IMR-90 (cell line): ENCODE data around the gene ROR2. TPM values are rescaled to one million over a fixed set of nuclear protein-coding genes. Genes with fewer than 3 reads are reported as not detected.

Experiments used
- ATAC-seq: fragments of 200-7000 bp; cut with Tn5 transposase; 2 replicates; pipeline ENCODE4 v1.9.1; 2020; ENCODE audit warnings: low read depth, mild to moderate bottlenecking, moderate library complexity
- BruUV-seq: library from RNA; stranded (reverse); fragments of 400-500 nt; replicated peaks from 2 replicates; lab custom pipeline; 2021; lab: Mats Ljungman, UMichigan
- CTCF ChIA-PET: fragments of 300-600 bp; formaldehyde crosslinking; extraction: SDS; loops from one replicate; lab custom pipeline; 2021; ENCODE audit warnings: antibody characterized with exemption; lab: Yijun Ruan, JAX
- POLR2A ChIA-PET: fragments of 300-600 bp; sonication (Branson Sonifier 250); formaldehyde crosslinking; loops from one replicate; lab custom pipeline; 2022; ENCODE audit warnings: antibody characterized with exemption; ENCODE audit not compliant: unreplicated experiment; lab: Charles Lee
- DNase-seq: peaks from one replicate; pipeline ENCODE4 v3.0.0; 2013
- H2AFZ ChIP-seq: replicated peaks from 2 replicates; pipeline ENCODE3; 2013; ENCODE audit warnings: low read length, mild to moderate bottlenecking; ENCODE audit not compliant: poor library complexity
- H2AK5ac ChIP-seq: 2 replicates; pipeline ENCODE4 v1.6.1; 2013; ENCODE audit warnings: low read depth, low read length, inconsistent platforms
- H2AK9ac ChIP-seq: replicated peaks from 2 replicates; pipeline ENCODE3; 2013; ENCODE audit warnings: mild to moderate bottlenecking, low read depth, low read length, moderate library complexity; ENCODE audit not compliant: poor library complexity
- H2BK120ac ChIP-seq: 2 replicates; pipeline ENCODE4 v1.6.1; 2013; ENCODE audit warnings: low read depth, low read length, inconsistent platforms
- H2BK15ac ChIP-seq: 3 replicates; pipeline ENCODE4 v1.6.1; 2013; ENCODE audit warnings: low read depth, low read length, inconsistent platforms
- H2BK20ac ChIP-seq: 2 replicates; pipeline ENCODE4 v1.6.1; 2013; ENCODE audit warnings: low read depth, mild to moderate bottlenecking, inconsistent platforms, low read length, moderate library complexity
- H2BK5ac ChIP-seq: 2 replicates; pipeline ENCODE4 v1.6.1; 2013; ENCODE audit warnings: mild to moderate bottlenecking, low read depth, low read length, inconsistent platforms; ENCODE audit not compliant: poor library complexity, severe bottlenecking
- H3K14ac ChIP-seq: replicated peaks from 2 replicates; pipeline ENCODE4 v1.6.1; 2013; ENCODE audit warnings: low read depth, low read length, inconsistent platforms
- H3K18ac ChIP-seq: 2 replicates; pipeline ENCODE4 v1.6.1; 2013; ENCODE audit warnings: low read depth, low read length, control low read depth
- H3K23ac ChIP-seq: 2 replicates; pipeline ENCODE4 v1.6.1; 2013; ENCODE audit warnings: low read depth, low read length, inconsistent platforms
- H3K27ac ChIP-seq: 2 replicates; pipeline ENCODE4 v1.5.1; 2013; ENCODE audit warnings: mild to moderate bottlenecking, control low read depth, low read length; ENCODE audit not compliant: insufficient read depth
- H3K27me3 ChIP-seq: 2 replicates; pipeline ENCODE4 v1.6.1; 2013; ENCODE audit warnings: low read length; ENCODE audit not compliant: control insufficient read depth, insufficient read depth
- H3K36me3 ChIP-seq: 2 replicates; pipeline ENCODE4 v1.6.1; 2013; ENCODE audit warnings: low read length, mixed read lengths; ENCODE audit not compliant: control insufficient read depth, insufficient read depth
- H3K4ac ChIP-seq: 2 replicates; pipeline ENCODE4 v1.6.1; 2013; ENCODE audit warnings: low read depth, low read length, inconsistent platforms
- H3K4me1 ChIP-seq: 2 replicates; pipeline ENCODE4 v1.6.1; 2013; ENCODE audit warnings: low read length, mixed read lengths; ENCODE audit not compliant: control insufficient read depth, insufficient read depth
- H3K4me2 ChIP-seq: 2 replicates; pipeline ENCODE4 v1.6.1; 2013; ENCODE audit warnings: low read depth, mild to moderate bottlenecking, control low read depth, low read length, moderate library complexity
- H3K4me3 ChIP-seq: 2 replicates; pipeline ENCODE4 v1.5.1; 2013; ENCODE audit warnings: low read depth, mild to moderate bottlenecking, control low read depth, low read length, moderate library complexity; ENCODE audit not compliant: insufficient read depth
- H3K56ac ChIP-seq: 2 replicates; pipeline ENCODE4 v1.6.1; 2013; ENCODE audit warnings: low read length, inconsistent platforms; ENCODE audit not compliant: insufficient read depth; ENCODE audit errors: extremely low read depth
- H3K79me1 ChIP-seq, 2 experiments: 2 replicates each; pipeline ENCODE4 v1.6.1; 2013; ENCODE audit warnings: low read length in 2 of 2, inconsistent platforms in 1 of 2, low read depth in 1 of 2
- H3K9ac ChIP-seq: 2 replicates; pipeline ENCODE4 v1.6.1; 2013; ENCODE audit warnings: low read depth, low read length, control low read depth
- H3K9me1 ChIP-seq: 2 replicates; pipeline ENCODE4 v1.6.1; 2013; ENCODE audit warnings: low read length, inconsistent platforms; ENCODE audit not compliant: insufficient read depth
- H3K9me3 ChIP-seq: 2 replicates; pipeline ENCODE4 v1.6.1; 2013; ENCODE audit warnings: low read length; ENCODE audit not compliant: control insufficient read depth, insufficient read depth
- H4K20me1 ChIP-seq: 2 replicates; pipeline ENCODE4 v1.6.1; 2013; ENCODE audit warnings: low read length, inconsistent platforms; ENCODE audit not compliant: insufficient read depth
- H4K5ac ChIP-seq: 2 replicates; pipeline ENCODE4 v1.6.1; 2013; ENCODE audit warnings: mild to moderate bottlenecking, low read depth, low read length, control low read depth
- H4K8ac ChIP-seq, 2 experiments: 2 replicates each; pipeline ENCODE4 v1.6.1; 2013; ENCODE audit warnings: low read depth in 2 of 2, low read length in 2 of 2, control low read depth in 1 of 2, inconsistent platforms in 1 of 2
- H4K91ac ChIP-seq: 2 replicates; pipeline ENCODE4 v1.6.1; 2013; ENCODE audit warnings: low read depth, low read length, inconsistent platforms; ENCODE audit not compliant: insufficient read depth
- BHLHE40 ChIP-seq: fragments of 150-350 bp; IDR thresholded peaks from 2 replicates; pipeline ENCODE4 v1.6.1; 2016; ENCODE audit warnings: mild to moderate bottlenecking, low read depth, low read length
- CHD1 ChIP-seq: IDR thresholded peaks from 2 replicates; pipeline ENCODE4 v1.6.1; 2012; ENCODE audit warnings: low read depth, low read length, improper control_type of control experiment
- ELK1 ChIP-seq: fragments of 150-350 bp; IDR thresholded peaks from 2 replicates; pipeline ENCODE4 v1.6.1; 2016; ENCODE audit warnings: low read depth, mild to moderate bottlenecking, low read length, moderate library complexity, borderline replicate concordance
- MAFK ChIP-seq: IDR thresholded peaks from 2 replicates; pipeline ENCODE4 v1.6.1; 2012; ENCODE audit warnings: low read depth, low read length, improper control_type of control experiment
- MAZ ChIP-seq: IDR thresholded peaks from 2 replicates; pipeline ENCODE4 v1.6.1; 2012; ENCODE audit warnings: low read depth, mild to moderate bottlenecking, low read length, improper control_type of control experiment, moderate library complexity, borderline replicate concordance
- MXI1 ChIP-seq: IDR thresholded peaks from 2 replicates; pipeline ENCODE4 v1.6.1; 2012; ENCODE audit warnings: low read depth, mild to moderate bottlenecking, low read length, moderate library complexity, borderline replicate concordance
- POLR2A ChIP-seq: IDR thresholded peaks from 2 replicates; pipeline ENCODE4 v1.6.1; 2012; ENCODE audit warnings: mild to moderate bottlenecking, low read depth, low read length
- RAD21 ChIP-seq: IDR thresholded peaks from 2 replicates; pipeline ENCODE4 v1.6.1; 2012; ENCODE audit warnings: low read length, improper control_type of control experiment
- RCOR1 ChIP-seq: IDR thresholded peaks from 2 replicates; pipeline ENCODE4 v1.6.1; 2012; ENCODE audit warnings: mild to moderate bottlenecking, low read length, improper control_type of control experiment; ENCODE audit not compliant: insufficient replicate concordance
- RFX5 ChIP-seq: IDR thresholded peaks from 2 replicates; pipeline ENCODE4 v1.8.0; 2012; ENCODE audit warnings: low read depth, mild to moderate bottlenecking, low read length, moderate library complexity
- USF2 ChIP-seq: fragments of 150-350 bp; IDR thresholded peaks from 2 replicates; pipeline ENCODE4 v1.6.1; 2017; ENCODE audit warnings: mild to moderate bottlenecking, antibody characterized with exemption, low read length, low read depth
- WGBS, 2 experiments: methylation state at CpG; one replicate each; pipeline versions ENCODE4 v1.1.5 to v1.1.7; 2013; ENCODE audit warnings: missing lambda C conversion rate in 2 of 2; ENCODE audit not compliant: insufficient read length in 1 of 2; ENCODE audit errors: extremely low coverage in 2 of 2; 5-methylcytosine and 5-hydroxymethylcytosine counted together
- dilution Hi-C: fragments of 300-500 bp; cut with HindIII; formaldehyde crosslinking; loops from one replicate; pipeline ENCODE4 v1.14.3; 2018; ENCODE audit warnings: low sequenced_read_pairs; ENCODE audit not compliant: unreplicated experiment
- in situ Hi-C: fragments of 300-500 bp; cut with MboI; formaldehyde crosslinking; loops from 3 replicates; pipeline ENCODE4 v1.14.3; 2019; ENCODE audit warnings: low sequenced_read_pairs, inconsistent platforms, mixed read lengths
- intact Hi-C: fragments of 100-400 bp; cut with micrococcal nuclease; formaldehyde crosslinking; loops from 2 replicates; pipeline ENCODE4 v1.10.0; 2022
- polyA plus RNA-seq, 3 experiments: library from polyadenylated mRNA; depleted of rRNA; stranded (reverse); fragments of >200 nt; gene quantifications; 2 replicates each; pipeline ENCODE4 v1.2.3, GENCODE V29; 2012; ENCODE audit warnings: low replicate concordance in 1 of 3
- total RNA-seq: library from RNA; depleted of rRNA; stranded (reverse); fragments of >200 nt; gene quantifications from 2 replicates; pipeline ENCODE4 v1.2.3, GENCODE V29; 2012

Gene ROR2
- total and polyA plus RNA-seq, 2 of the 4 experiments (the other 2 are of a cell fraction), result 2.3 to 4.8 TPM

- Histone ChIP-seq H4K20me1 (peaks cover 13% of the 10 kb centered on the region; the same call in 1 of the 2 replicates), H4K91ac (no peak overlapping the region), H3K4me3 (no peak overlapping the region), H3K9me1 (peaks cover 2% of the 10 kb centered on the region; the same call in 1 of the 2 replicates), H3K4me2 (no peak overlapping the region), H3K79me1 (0 out of 4 replicates have a peak, but pooled peaks cover 0 to 4% of the 10 kb centered on the region in 2 experiments), H2AK5ac (no peak overlapping the region), H3K56ac (no peak overlapping the region), H3K4me1 (peaks cover 6% of the 10 kb centered on the region; the same call in 1 of the 2 replicates), H3K4ac (no peak overlapping the region), H2AFZ (no peak overlapping the region), H2BK20ac (no peak overlapping the region), H2BK120ac (no peak overlapping the region), H3K27ac (no peak overlapping the region), H3K9ac (no peak overlapping the region), H3K36me3 (peaks cover 5% of the 10 kb centered on the region; the same call in 1 of the 2 replicates), H4K5ac (no peak overlapping the region), H3K23ac (no peak overlapping the region), H4K8ac (no peak overlapping the region), H3K18ac (no peak overlapping the region), H2BK5ac (no peak overlapping the region), H3K14ac (no peak overlapping the region), H3K27me3 (no peaks in the 10 kb centered on the region), H3K9me3 (no peaks in the 10 kb centered on the region), H2AK9ac (no peak overlapping the region), H2BK15ac (no peak overlapping the region)
- intact Hi-C loops (no loop called here), dilution Hi-C loops (no loop called here), in situ Hi-C loops (no loop called here)
- DNase-seq (no peak), ATAC-seq (no peak)
- BruUV-seq, result no TSS peak
- ChIA-PET POLR2A (no interaction called here), CTCF (interaction anchor here (0.6 to 1.8 kb wide), 2 partner anchors 12 to 33 kb away, joined by 4 to 5 read pairs; no protein-coding TSS in a partner anchor)
- TF ChIP-seq USF2, result no peak
- no peak for TF ChIP-seq MXI1
- TF ChIP-seq ELK1, result no peak
- TF ChIP-seq RFX5, result no peak
- TF ChIP-seq POLR2A, result no peak
- no peak for TF ChIP-seq RAD21
- no peak for TF ChIP-seq MAZ
- TF ChIP-seq MAFK, result no peak
- TF ChIP-seq RCOR1, result no peak
- no peak for TF ChIP-seq CHD1
- no peak for TF ChIP-seq BHLHE40
- WGBS, 2 experiments, result no CpG with 5 or more reads among the region's 2 CpGs
Measured at GRCh38 chr9:91911657-91912056, 38.4 kb downstream of the ROR2 start.
